T47D (cell line): ENCODE results near the gene FAM168B.

Experiments used
- DNase-seq, 2 experiments: peaks; one replicate each; pipeline versions ENCODE4 v3.0.0 to v3.0.0-alpha.2; 2011 to 2012; ENCODE audit warnings: low read depth in 1 of 2, low spot score in 1 of 2
- JUND ChIP-seq: IDR thresholded peaks from 2 replicates; pipeline ENCODE4 v1.6.1; 2012; ENCODE audit warnings: low read depth
- in situ Hi-C: cut with HindIII; loops from 2 replicates; pipeline ENCODE4 v1.10.0; 2016; ENCODE audit warnings: low sequenced_read_pairs, low pct_unique_long_range_greater_than_20kb

The FAM168B gene

GRCh38 chr2:131038258-131039100 is 54.8 kb downstream of the FAM168B start:
- no peak for DNase-seq
- in situ Hi-C loops: no loop called here
- no peak for TF ChIP-seq JUND

GRCh38 chr2:131037398-131038257 is 55.6 kb downstream of the FAM168B start:
- no peak for DNase-seq
- in situ Hi-C loops: no loop called here
- no peak for TF ChIP-seq JUND

- in situ Hi-C loops: no loop called here
- TF ChIP-seq JUND: no peak
- DNase-seq: no peak
These were observed 56.4 kb downstream of the FAM168B start for GRCh38 chr2:131036696-131037397.

GRCh38 chr2:131036269-131036668 is 57.0 kb downstream of the FAM168B start:
- DNase-seq: no peak
- TF ChIP-seq JUND: no peak
- in situ Hi-C loops: no loop called here

- DNase-seq: no peak
- TF ChIP-seq JUND: no peak
- in situ Hi-C loops: no loop called here
These were observed 57.4 kb downstream of the FAM168B start for GRCh38 chr2:131035826-131036231.

GRCh38 chr2:131035112-131035825 is 58.0 kb downstream of the FAM168B start:
- in situ Hi-C loops: no loop called here
- no peak for DNase-seq
- TF ChIP-seq JUND: no peak

DNA sequence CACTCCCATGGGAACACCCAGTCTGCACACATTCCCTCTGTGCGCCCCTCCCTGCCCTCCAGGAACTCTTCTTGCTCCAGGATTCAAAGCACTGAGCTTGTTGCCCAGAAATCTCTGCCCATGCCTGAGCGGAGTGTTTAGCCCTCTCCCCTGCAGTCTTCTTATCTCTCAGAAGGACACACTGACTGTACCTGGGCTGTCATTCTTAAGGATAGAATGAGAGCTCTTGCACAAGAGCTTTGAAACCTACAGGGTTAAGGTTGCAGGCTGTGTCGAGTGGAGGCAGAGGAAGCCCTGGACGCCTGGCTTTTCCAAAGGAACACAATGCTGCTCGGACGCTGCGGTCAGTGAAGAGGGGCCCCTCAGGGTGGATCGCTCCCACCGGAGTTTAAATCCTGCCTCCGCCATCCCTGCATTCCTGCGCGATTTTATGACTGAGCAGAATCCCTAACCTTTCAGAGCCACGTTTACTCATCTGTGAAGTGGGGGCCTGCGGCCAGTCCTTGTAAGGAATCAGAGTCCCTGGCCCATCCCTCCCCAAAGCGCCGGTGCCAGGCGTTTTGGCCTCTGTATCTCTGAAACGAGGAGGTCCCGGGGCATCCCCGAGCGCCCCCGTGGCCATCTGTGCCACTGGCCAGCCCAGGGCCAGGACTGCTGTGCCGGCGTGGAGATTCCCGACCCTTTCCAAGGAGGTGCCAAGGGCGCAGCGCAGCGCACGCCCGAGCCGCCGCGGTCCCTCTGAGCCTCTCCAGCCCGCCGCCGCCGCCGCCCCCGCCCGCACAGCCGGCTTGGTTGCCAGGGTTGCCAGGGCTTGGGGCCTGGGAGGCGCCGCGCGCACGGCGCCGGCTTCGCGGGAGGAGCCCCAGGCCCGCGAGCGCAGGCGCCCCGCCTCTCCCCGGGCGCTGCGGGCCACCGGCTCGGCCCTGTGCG is 58.9 kb downstream of the FAM168B start:
- DNase-seq: peak in 1 of 2 experiments; percentile 28
- in situ Hi-C loops: no loop called here
- no peak for TF ChIP-seq JUND

GRCh38 chr2:131033786-131034121 is 59.5 kb downstream of the FAM168B start:
- in situ Hi-C loops: no loop called here
- no peak for DNase-seq
- no peak for TF ChIP-seq JUND

DNA sequence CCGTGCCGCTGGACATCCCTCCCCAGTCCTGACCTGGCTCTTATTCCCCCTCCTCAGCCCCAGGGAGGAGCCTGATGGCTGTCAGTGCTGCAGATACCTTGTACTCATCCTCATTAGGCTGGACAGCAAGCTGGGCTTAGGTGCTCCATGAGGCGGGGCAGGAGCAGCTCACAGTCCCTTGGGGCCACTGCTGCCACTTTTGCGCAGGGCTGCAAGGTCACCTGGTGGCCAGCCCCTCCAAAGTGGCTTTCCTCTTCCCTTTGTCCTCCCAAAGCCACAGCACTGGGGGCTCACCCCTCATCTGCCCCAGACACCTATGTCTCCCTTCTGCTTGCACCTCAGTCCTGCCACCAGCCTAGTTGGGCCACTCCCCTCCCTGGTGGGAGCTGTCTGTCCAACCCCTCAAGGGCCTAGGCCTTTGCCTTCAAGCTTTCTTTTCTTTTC is 60.8 kb downstream of the FAM168B start:
- in situ Hi-C loops: no loop called here
- no peak for DNase-seq

GRCh38 chr2:131031875-131032274 is 61.4 kb downstream of the FAM168B start:
- DNase-seq: no peak
- no peak for TF ChIP-seq JUND
- in situ Hi-C loops: no loop called here

More for the DNA sequence above, 60.8 kb downstream of the FAM168B start:
- TF ChIP-seq JUND: no peak

GRCh38 chr2:131031431-131031841 is 61.8 kb downstream of the FAM168B start:
- TF ChIP-seq JUND: no peak
- in situ Hi-C loops: no loop called here
- DNase-seq: no peak
